DMS153 treated with DMSO at 0.1 percent for 48 hours (cell line): ENCODE results near the gene XRCC2.
"Not testable (repeated sequence)": the region's sequence is repeated elsewhere in the genome, so short reads cannot be mapped to it uniquely, and the experiment has no call there.

Experiments used
- DNase-seq: peaks from one replicate; lab custom pipeline; 2025; ENCODE audit not compliant: unreplicated experiment; lab: John Stamatoyannopoulos, UW

The XRCC2 gene

GRCh38 chr7:152664636-152665035, 11.3 kb downstream of the XRCC2 start:
- no peak for DNase-seq

- DNase-seq, result no peak
Measured at GRCh38 chr7:152663931-152664330, 12.0 kb downstream of the XRCC2 start.

GRCh38 chr7:152663148-152663740, 12.7 kb downstream of the XRCC2 start:
- DNase-seq, result no peak

GRCh38 chr7:152661479-152661878, 14.5 kb downstream of the XRCC2 start:
- DNase-seq, result no peak

GRCh38 chr7:152660021-152660420, 15.9 kb downstream of the XRCC2 start:
- DNase-seq, result no peak

GRCh38 chr7:152654971-152655370, 21.0 kb downstream of the XRCC2 start:
- no peak for DNase-seq

GRCh38 chr7:152649220-152649619, 26.7 kb downstream of the XRCC2 start:
- DNase-seq, result no peak

GRCh38 chr7:152647009-152647408, 28.9 kb downstream of the XRCC2 start:
- DNase-seq, result no peak

- not testable (repeated sequence) for DNase-seq
Measured at GRCh38 chr7:152646579-152646978, 29.4 kb downstream of the XRCC2 start.

- no peak for DNase-seq
Measured at GRCh38 chr7:152643979-152644559, 31.9 kb downstream of the XRCC2 start.

GRCh38 chr7:152641384-152641783, 34.6 kb downstream of the XRCC2 start:
- no peak for DNase-seq

- no peak for DNase-seq
Measured at GRCh38 chr7:152640829-152641228, 35.1 kb downstream of the XRCC2 start.

GRCh38 chr7:152637920-152638580, 37.9 kb downstream of the XRCC2 start:
- DNase-seq, result no peak

GRCh38 chr7:152637161-152637560, 38.8 kb downstream of the XRCC2 start:
- DNase-seq, result no peak

GRCh38 chr7:152636441-152636840, 39.5 kb downstream of the XRCC2 start:
- no peak for DNase-seq

- no peak for DNase-seq
Measured at GRCh38 chr7:152633504-152633903, 42.4 kb downstream of the XRCC2 start.

- DNase-seq, result no peak
Measured at GRCh38 chr7:152633072-152633471, 42.9 kb downstream of the XRCC2 start.

- not testable (repeated sequence) for DNase-seq
Measured at GRCh38 chr7:152628772-152629171, 47.2 kb downstream of the XRCC2 start.

- DNase-seq, result no peak
Measured at GRCh38 chr7:152624228-152624627, 51.7 kb downstream of the XRCC2 start.

GRCh38 chr7:152621426-152621825, 54.5 kb downstream of the XRCC2 start:
- DNase-seq, result no peak

GRCh38 chr7:152619027-152619739, 56.8 kb downstream of the XRCC2 start:
- DNase-seq, result no peak

GRCh38 chr7:152618427-152618826, 57.5 kb downstream of the XRCC2 start:
- DNase-seq, result no peak
